ENCODE data around the gene METTL16.

METTL16 gene

GRCh38 chr17:2462481-2462880 lies 49.2 kb downstream of the METTL16 start:
- no peak for TF ChIP-seq CTCF (IDR thresholded peaks at IDR 0.05; ENCODE audit: control insufficient read depth, extremely low read depth, insufficient read depth)
- DNase-seq (ENCODE audit: low read depth), result no peak

GRCh38 chr17:2459917-2460271 lies 51.8 kb downstream of the METTL16 start:
- DNase-seq (ENCODE audit: low read depth), result no peak
- H3K4me3 ChIP-seq (ENCODE audit: low read depth, low read length), result no peak overlapping the region
- no peak for TF ChIP-seq CTCF (IDR thresholded peaks at IDR 0.05; ENCODE audit: control insufficient read depth, extremely low read depth, insufficient read depth)

More at GRCh38 chr17:2462481-2462880, 49.2 kb downstream of the METTL16 start:
- H3K4me3 ChIP-seq (ENCODE audit: low read depth, low read length), result no peak overlapping the region

- no peak for DNase-seq (ENCODE audit: low read depth)
- TF ChIP-seq CTCF (IDR thresholded peaks at IDR 0.05; ENCODE audit: control insufficient read depth, extremely low read depth, insufficient read depth), result no peak
- no peak overlapping the region for H3K4me3 ChIP-seq (ENCODE audit: low read depth, low read length)
These were observed 53.8 kb downstream of the METTL16 start for GRCh38 chr17:2457913-2458312.

GRCh38 chr17:2456475-2456874 lies 55.2 kb downstream of the METTL16 start:
- no peak for TF ChIP-seq CTCF (IDR thresholded peaks at IDR 0.05; ENCODE audit: control insufficient read depth, extremely low read depth, insufficient read depth)
- DNase-seq (ENCODE audit: low read depth), result no peak
- H3K4me3 ChIP-seq (ENCODE audit: low read depth, low read length), result no peak overlapping the region

- DNase-seq (ENCODE audit: low read depth), result no peak
- TF ChIP-seq CTCF (IDR thresholded peaks at IDR 0.05; ENCODE audit: control insufficient read depth, extremely low read depth, insufficient read depth), result no peak
- no peak overlapping the region for H3K4me3 ChIP-seq (ENCODE audit: low read depth, low read length)
These were observed 55.7 kb downstream of the METTL16 start for GRCh38 chr17:2455956-2456355.

- no peak for TF ChIP-seq CTCF (IDR thresholded peaks at IDR 0.05; ENCODE audit: control insufficient read depth, extremely low read depth, insufficient read depth)
- H3K4me3 ChIP-seq (ENCODE audit: low read depth, low read length), result no peak overlapping the region
- DNase-seq (ENCODE audit: low read depth), result no peak
These were observed 57.8 kb downstream of the METTL16 start for GRCh38 chr17:2453866-2454265.

GRCh38 chr17:2453325-2453724 lies 58.4 kb downstream of the METTL16 start:
- DNase-seq (ENCODE audit: low read depth), result no peak
- no peak overlapping the region for H3K4me3 ChIP-seq (ENCODE audit: low read depth, low read length)
- TF ChIP-seq CTCF (IDR thresholded peaks at IDR 0.05; ENCODE audit: control insufficient read depth, extremely low read depth, insufficient read depth), result no peak

All from LNCaP clone FGC (cell line).